HEK293 (cell line): ENCODE measurements around the gene STAT3.

ENCODE experiments used
- KLF10 ChIP-seq: fragments of 450-650 bp; IDR thresholded peaks from 2 replicates; pipeline ENCODE4 v1.5.1; 2018; ENCODE audit warnings: missing biosample characterization, mild to moderate bottlenecking, missing genetic modification characterization
- MZF1 ChIP-seq: fragments of 450-650 bp; formaldehyde crosslinking; IDR thresholded peaks from 2 replicates; pipeline ENCODE4 v1.5.1; 2017; ENCODE audit warnings: missing biosample characterization, missing genetic modification characterization, borderline replicate concordance
- PATZ1 ChIP-seq: fragments of 450-650 bp; formaldehyde crosslinking; IDR thresholded peaks from 2 replicates; pipeline ENCODE4 v1.5.1; 2016; ENCODE audit warnings: missing biosample characterization, missing genetic modification characterization
- PRDM1 ChIP-seq: fragments of 450-650 bp; formaldehyde crosslinking; IDR thresholded peaks from 2 replicates; pipeline ENCODE4; 2016; ENCODE audit warnings: missing biosample characterization, missing genetic modification characterization
- PRDM6 ChIP-seq: fragments of 450-650 bp; formaldehyde crosslinking; IDR thresholded peaks from 2 replicates; pipeline ENCODE4 v1.5.1; 2017; ENCODE audit warnings: missing biosample characterization, missing genetic modification characterization
- RBAK ChIP-seq: fragments of 450-650 bp; formaldehyde crosslinking; IDR thresholded peaks from 2 replicates; pipeline ENCODE4 v1.5.1; 2016; ENCODE audit warnings: missing biosample characterization, missing genetic modification characterization
- SETDB1 ChIP-seq: IDR thresholded peaks from one replicate; pipeline ENCODE4 v1.6.1; 2017; ENCODE audit warnings: mild to moderate bottlenecking, low read length, moderate library complexity, mixed read lengths; ENCODE audit not compliant: insufficient read length
- ZBTB8A ChIP-seq: fragments of 450-650 bp; formaldehyde crosslinking; IDR thresholded peaks from 2 replicates; pipeline ENCODE4 v1.5.1; 2016; ENCODE audit warnings: missing biosample characterization, missing genetic modification characterization
- ZEB2 ChIP-seq: fragments of 450-650 bp; formaldehyde crosslinking; IDR thresholded peaks from 2 replicates; pipeline ENCODE4 v1.5.1; 2016; ENCODE audit warnings: missing biosample characterization, missing genetic modification characterization
- ZNF16 ChIP-seq: fragments of 450-650 bp; formaldehyde crosslinking; IDR thresholded peaks from 2 replicates; pipeline ENCODE4 v1.5.1; 2016; ENCODE audit warnings: low read depth, missing biosample characterization, missing genetic modification characterization
- ZNF292 ChIP-seq: fragments of 450-650 bp; formaldehyde crosslinking; IDR thresholded peaks from 2 replicates; pipeline ENCODE4 v1.5.1; 2016; ENCODE audit warnings: low read depth, missing biosample characterization, missing genetic modification characterization, borderline replicate concordance
- ZNF341 ChIP-seq: fragments of 450-650 bp; formaldehyde crosslinking; IDR thresholded peaks from 2 replicates; pipeline ENCODE4; 2016; ENCODE audit warnings: low read depth, missing biosample characterization, missing genetic modification characterization
- ZNF394 ChIP-seq: fragments of 450-650 bp; formaldehyde crosslinking; IDR thresholded peaks from 2 replicates; pipeline ENCODE4 v1.5.1; 2016; ENCODE audit warnings: missing biosample characterization, missing genetic modification characterization, mild to moderate bottlenecking, moderate library complexity, borderline replicate concordance
- ZNF529 ChIP-seq: fragments of 450-650 bp; formaldehyde crosslinking; IDR thresholded peaks from 2 replicates; pipeline ENCODE4 v1.5.1; 2017; ENCODE audit warnings: missing genetic modification characterization, missing biosample characterization; ENCODE audit not compliant: insufficient replicate concordance
- ZNF555 ChIP-seq: fragments of 450-650 bp; formaldehyde crosslinking; conservative IDR thresholded peaks from 2 replicates; pipeline ENCODE4 v1.5.1; 2017; ENCODE audit warnings: missing biosample characterization, mild to moderate bottlenecking, missing genetic modification characterization, inconsistent platforms
- TF ChIP-seq, protein P1 (sequence below): fragments of 450-650 bp; formaldehyde crosslinking; IDR thresholded peaks from 2 replicates; pipeline ENCODE4; 2016; ENCODE audit warnings: missing biosample characterization, missing genetic modification characterization
- TF ChIP-seq, protein P2 (sequence below): fragments of 450-650 bp; formaldehyde crosslinking; IDR thresholded peaks from 2 replicates; pipeline ENCODE4 v1.5.1; 2016; ENCODE audit warnings: missing biosample characterization, missing genetic modification characterization, borderline replicate concordance
- TF ChIP-seq, protein P3 (sequence below): fragments of 450-650 bp; formaldehyde crosslinking; IDR thresholded peaks from 2 replicates; pipeline ENCODE4 v1.5.1; 2016; ENCODE audit warnings: missing biosample characterization, missing genetic modification characterization
- TF ChIP-seq, protein P4 (sequence below): fragments of 450-650 bp; IDR thresholded peaks from 2 replicates; pipeline ENCODE4 v1.5.1; 2018; ENCODE audit warnings: missing biosample characterization, missing genetic modification characterization

STAT3 gene

DNA sequence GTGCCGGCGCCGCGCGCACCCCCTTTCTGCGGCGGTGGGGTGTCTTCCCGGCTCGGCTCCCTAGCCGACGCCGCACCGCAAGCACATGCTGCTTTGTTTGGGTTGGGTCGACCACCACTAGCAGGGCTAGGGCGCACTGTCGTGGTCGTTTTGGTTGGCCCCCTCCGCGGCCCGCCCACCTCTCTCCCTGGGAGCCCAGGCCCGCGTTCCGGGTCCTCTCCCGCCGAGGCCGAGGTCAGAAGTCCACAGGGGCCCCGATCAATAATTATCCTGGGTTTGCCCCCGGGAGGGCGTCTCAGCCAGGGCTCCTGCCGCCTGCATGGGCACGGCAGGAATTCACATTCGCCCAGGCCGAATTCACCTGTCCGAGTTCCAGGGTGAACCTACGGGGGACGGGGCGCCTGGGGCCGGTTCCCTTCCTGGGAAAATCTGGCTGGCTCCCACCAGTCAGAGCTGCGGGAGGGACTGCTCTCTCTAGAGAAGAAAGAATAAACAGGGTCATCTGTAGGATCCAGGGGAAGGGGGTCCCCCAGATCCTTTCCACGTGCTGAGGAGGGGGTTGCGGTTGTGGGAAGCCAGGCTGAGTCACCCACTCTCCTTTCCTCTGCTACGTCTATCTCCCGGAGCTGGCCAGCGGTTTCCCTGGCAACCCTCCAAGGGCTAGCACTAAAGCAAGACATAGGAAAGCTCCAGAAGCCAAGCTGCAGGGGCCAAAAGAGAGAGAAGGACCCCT is 111.5 kb downstream of the STAT3 start (continued):
- TF ChIP-seq PATZ1 (tag by site-specific recombination): peak; percentile 60
- peak; percentile 40; the same call in 1 of the 2 replicates for TF ChIP-seq ZNF341
- peak; percentile 34; the same call in 1 of the 2 replicates for TF ChIP-seq ZEB2 (tag by site-specific recombination)
- TF ChIP-seq MZF1: no peak
- no peak for TF ChIP-seq ZNF529 (tag by site-specific recombination)
- TF ChIP-seq ZNF16 (tag by site-specific recombination): no peak
- TF ChIP-seq, protein P1, sequence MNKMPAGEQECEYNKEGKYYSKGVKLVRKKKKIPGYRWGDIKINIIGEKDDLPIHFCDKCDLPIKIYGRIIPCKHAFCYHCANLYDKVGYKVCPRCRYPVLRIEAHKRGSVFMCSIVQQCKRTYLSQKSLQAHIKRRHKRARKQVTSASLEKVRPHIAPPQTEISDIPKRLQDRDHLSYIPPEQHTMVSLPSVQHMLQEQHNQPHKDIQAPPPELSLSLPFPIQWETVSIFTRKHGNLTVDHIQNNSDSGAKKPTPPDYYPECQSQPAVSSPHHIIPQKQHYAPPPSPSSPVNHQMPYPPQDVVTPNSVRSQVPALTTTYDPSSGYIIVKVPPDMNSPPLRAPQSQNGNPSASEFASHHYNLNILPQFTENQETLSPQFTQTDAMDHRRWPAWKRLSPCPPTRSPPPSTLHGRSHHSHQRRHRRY: no peak
- TF ChIP-seq KLF10: no peak
- TF ChIP-seq, protein P2, sequence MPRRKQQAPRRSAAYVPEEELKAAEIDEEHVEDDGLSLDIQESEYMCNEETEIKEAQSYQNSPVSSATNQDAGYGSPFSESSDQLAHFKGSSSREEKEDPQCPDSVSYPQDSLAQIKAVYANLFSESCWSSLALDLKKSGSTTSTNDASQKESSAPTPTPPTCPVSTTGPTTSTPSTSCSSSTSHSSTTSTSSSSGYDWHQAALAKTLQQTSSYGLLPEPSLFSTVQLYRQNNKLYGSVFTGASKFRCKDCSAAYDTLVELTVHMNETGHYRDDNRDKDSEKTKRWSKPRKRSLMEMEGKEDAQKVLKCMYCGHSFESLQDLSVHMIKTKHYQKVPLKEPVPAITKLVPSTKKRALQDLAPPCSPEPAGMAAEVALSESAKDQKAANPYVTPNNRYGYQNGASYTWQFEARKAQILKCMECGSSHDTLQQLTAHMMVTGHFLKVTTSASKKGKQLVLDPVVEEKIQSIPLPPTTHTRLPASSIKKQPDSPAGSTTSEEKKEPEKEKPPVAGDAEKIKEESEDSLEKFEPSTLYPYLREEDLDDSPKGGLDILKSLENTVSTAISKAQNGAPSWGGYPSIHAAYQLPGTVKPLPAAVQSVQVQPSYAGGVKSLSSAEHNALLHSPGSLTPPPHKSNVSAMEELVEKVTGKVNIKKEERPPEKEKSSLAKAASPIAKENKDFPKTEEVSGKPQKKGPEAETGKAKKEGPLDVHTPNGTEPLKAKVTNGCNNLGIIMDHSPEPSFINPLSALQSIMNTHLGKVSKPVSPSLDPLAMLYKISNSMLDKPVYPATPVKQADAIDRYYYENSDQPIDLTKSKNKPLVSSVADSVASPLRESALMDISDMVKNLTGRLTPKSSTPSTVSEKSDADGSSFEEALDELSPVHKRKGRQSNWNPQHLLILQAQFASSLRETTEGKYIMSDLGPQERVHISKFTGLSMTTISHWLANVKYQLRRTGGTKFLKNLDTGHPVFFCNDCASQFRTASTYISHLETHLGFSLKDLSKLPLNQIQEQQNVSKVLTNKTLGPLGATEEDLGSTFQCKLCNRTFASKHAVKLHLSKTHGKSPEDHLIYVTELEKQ (tag by site-specific recombination): no peak
- TF ChIP-seq, protein P3, sequence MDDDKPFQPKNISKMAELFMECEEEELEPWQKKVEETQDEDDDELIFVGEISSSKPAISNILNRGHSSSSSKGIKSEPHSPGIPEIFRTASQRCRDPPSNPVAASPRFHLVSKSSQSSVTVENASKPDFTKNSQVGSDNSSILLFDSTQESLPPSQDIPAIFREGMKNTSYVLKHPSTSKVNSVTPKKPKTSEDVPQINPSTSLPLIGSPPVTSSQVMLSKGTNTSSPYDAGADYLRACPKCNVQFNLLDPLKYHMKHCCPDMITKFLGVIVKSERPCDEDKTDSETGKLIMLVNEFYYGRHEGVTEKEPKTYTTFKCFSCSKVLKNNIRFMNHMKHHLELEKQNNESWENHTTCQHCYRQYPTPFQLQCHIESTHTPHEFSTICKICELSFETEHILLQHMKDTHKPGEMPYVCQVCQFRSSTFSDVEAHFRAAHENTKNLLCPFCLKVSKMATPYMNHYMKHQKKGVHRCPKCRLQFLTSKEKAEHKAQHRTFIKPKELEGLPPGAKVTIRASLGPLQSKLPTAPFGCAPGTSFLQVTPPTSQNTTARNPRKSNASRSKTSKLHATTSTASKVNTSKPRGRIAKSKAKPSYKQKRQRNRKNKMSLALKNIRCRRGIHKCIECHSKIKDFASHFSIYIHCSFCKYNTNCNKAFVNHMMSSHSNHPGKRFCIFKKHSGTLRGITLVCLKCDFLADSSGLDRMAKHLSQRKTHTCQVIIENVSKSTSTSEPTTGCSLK (tag by site-specific recombination): no peak
- no peak for TF ChIP-seq ZNF555 (tag by site-specific recombination)
- TF ChIP-seq ZNF292: no peak
- peak; percentile 58; the same call in 1 of the 2 replicates for TF ChIP-seq ZBTB8A (tag by site-specific recombination)
- no peak for TF ChIP-seq PRDM1
- no peak for TF ChIP-seq ZNF394 (tag by site-specific recombination)
- TF ChIP-seq, protein P4, sequence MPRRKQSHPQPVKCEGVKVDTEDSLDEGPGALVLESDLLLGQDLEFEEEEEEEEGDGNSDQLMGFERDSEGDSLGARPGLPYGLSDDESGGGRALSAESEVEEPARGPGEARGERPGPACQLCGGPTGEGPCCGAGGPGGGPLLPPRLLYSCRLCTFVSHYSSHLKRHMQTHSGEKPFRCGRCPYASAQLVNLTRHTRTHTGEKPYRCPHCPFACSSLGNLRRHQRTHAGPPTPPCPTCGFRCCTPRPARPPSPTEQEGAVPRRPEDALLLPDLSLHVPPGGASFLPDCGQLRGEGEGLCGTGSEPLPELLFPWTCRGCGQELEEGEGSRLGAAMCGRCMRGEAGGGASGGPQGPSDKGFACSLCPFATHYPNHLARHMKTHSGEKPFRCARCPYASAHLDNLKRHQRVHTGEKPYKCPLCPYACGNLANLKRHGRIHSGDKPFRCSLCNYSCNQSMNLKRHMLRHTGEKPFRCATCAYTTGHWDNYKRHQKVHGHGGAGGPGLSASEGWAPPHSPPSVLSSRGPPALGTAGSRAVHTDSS (tag by site-specific recombination): no peak
- TF ChIP-seq PRDM6 (tag by site-specific recombination): no peak
- no peak for TF ChIP-seq SETDB1
- TF ChIP-seq RBAK: no peak
